ENCODE results near the gene TCHHL1.

Gene TCHHL1

GRCh38 chr1:152050886-152051675 is 37.8 kb downstream of the TCHHL1 start:
- TF ChIP-seq SPI1 (IDR thresholded peaks at IDR 0.05; ENCODE audit: borderline replicate concordance, low read depth) (no peak), POLR2AphosphoS5 (IDR thresholded peaks at IDR 0.05; ENCODE audit: low read depth) (no peak), REST (IDR thresholded peaks at IDR 0.05; ENCODE audit: insufficient replicate concordance, low read depth) (no peak), GABPA (IDR thresholded peaks at IDR 0.05; ENCODE audit: low read depth) (no peak)
- TF ChIP-seq, protein P1, sequence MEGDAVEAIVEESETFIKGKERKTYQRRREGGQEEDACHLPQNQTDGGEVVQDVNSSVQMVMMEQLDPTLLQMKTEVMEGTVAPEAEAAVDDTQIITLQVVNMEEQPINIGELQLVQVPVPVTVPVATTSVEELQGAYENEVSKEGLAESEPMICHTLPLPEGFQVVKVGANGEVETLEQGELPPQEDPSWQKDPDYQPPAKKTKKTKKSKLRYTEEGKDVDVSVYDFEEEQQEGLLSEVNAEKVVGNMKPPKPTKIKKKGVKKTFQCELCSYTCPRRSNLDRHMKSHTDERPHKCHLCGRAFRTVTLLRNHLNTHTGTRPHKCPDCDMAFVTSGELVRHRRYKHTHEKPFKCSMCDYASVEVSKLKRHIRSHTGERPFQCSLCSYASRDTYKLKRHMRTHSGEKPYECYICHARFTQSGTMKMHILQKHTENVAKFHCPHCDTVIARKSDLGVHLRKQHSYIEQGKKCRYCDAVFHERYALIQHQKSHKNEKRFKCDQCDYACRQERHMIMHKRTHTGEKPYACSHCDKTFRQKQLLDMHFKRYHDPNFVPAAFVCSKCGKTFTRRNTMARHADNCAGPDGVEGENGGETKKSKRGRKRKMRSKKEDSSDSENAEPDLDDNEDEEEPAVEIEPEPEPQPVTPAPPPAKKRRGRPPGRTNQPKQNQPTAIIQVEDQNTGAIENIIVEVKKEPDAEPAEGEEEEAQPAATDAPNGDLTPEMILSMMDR (IDR thresholded peaks at IDR 0.05; ENCODE audit: insufficient read depth, low read length) = no peak
- Histone ChIP-seq H3K27me3 (ENCODE audit: insufficient read depth, poor library complexity, severe bottlenecking) (peaks cover 10% of the 10 kb centered on the region), H3K4me3 (replicated peaks; ENCODE audit: insufficient read depth, low read length) (no peak overlapping the region), H3K27ac (replicated peaks) (no peak overlapping the region)
- no peak for DNase-seq (ENCODE audit: low read depth in 1 of 2, low spot score in 1 of 2)

GRCh38 chr1:152049291-152050083 is 39.4 kb downstream of the TCHHL1 start:
- DNase-seq (ENCODE audit: low read depth in 1 of 2, low spot score in 1 of 2) = peak; percentile 49 to 84
- Histone ChIP-seq H3K27ac (replicated peaks) (peak overlapping the region; percentile 38), H3K27me3 (ENCODE audit: insufficient read depth, poor library complexity, severe bottlenecking) (no peaks in the 10 kb centered on the region), H3K4me3 (replicated peaks; ENCODE audit: insufficient read depth, low read length) (no peak overlapping the region)
- TF ChIP-seq, protein P1 (IDR thresholded peaks at IDR 0.05; ENCODE audit: insufficient read depth, low read length) = no peak
- TF ChIP-seq POLR2AphosphoS5 (IDR thresholded peaks at IDR 0.05; ENCODE audit: low read depth) (no peak), REST (IDR thresholded peaks at IDR 0.05; ENCODE audit: insufficient replicate concordance, low read depth) (no peak), SPI1 (IDR thresholded peaks at IDR 0.05; ENCODE audit: borderline replicate concordance, low read depth) (no peak), GABPA (IDR thresholded peaks at IDR 0.05; ENCODE audit: low read depth) (no peak)

DNA sequence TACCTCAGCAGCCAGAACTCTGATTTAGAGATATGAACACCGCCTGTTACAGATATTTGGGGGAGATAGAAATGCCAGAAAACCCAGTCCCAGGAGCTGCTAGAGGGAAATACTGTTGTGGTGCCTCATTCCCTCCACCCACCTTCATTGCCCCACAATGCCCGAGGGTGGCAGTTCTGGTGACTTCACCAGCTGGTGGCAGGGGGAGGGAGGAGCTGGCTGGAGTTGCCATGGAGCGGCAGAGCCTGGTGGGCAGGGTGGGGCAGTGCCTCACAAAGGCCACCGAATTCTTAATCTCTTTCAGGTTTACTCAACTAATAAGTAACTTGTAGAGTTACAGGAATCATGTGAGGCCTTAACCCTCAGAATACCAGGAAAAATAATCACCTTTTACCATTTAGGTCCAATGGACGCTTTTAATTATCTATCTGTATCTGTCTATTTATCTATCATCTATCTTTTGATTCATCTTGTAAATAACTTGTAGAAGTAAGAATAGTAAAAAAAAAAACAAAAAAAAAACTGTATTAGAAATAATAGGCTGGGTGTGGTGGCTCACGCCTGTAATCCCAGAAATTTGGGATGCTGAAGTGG is 40.4 kb downstream of the TCHHL1 start:
- peak overlapping the region; percentile 92 for H3K27ac ChIP-seq (replicated peaks)
- TF ChIP-seq POLR2AphosphoS5 (IDR thresholded peaks at IDR 0.05; ENCODE audit: low read depth) = no peak
- no peak for TF ChIP-seq REST (IDR thresholded peaks at IDR 0.05; ENCODE audit: insufficient replicate concordance, low read depth)
- TF ChIP-seq, protein P1 (IDR thresholded peaks at IDR 0.05; ENCODE audit: insufficient read depth, low read length) = no peak
- no peak for TF ChIP-seq SPI1 (IDR thresholded peaks at IDR 0.05; ENCODE audit: borderline replicate concordance, low read depth)
- no peak; the same call in 1 of the 2 replicates for TF ChIP-seq GABPA (IDR thresholded peaks at IDR 0.05; ENCODE audit: low read depth)
- peak; percentile 65 to 91 for DNase-seq (ENCODE audit: low read depth in 1 of 2, low spot score in 1 of 2)
- H3K27me3 ChIP-seq (ENCODE audit: insufficient read depth, poor library complexity, severe bottlenecking) = no peaks in the 10 kb centered on the region
- H3K4me3 ChIP-seq (replicated peaks; ENCODE audit: insufficient read depth, low read length) = no peak overlapping the region
